HFFc6 (cell line): ENCODE results near the gene RAB11FIP2. TPM values are rescaled to one million over a fixed set of nuclear protein-coding genes. Genes with fewer than 3 reads are reported as not detected.

Experiments used
- DNase-seq: peaks from one replicate; pipeline ENCODE4 v3.0.0-alpha.2; 2018
- H3K27ac Mint-ChIP-seq: 2 replicates; pipeline ENCODE4 v1.8.0; 2020; ENCODE audit warnings: mild to moderate bottlenecking, mixed read lengths
- H3K27me3 Mint-ChIP-seq: 2 replicates; pipeline ENCODE4 v1.8.0; 2021; ENCODE audit warnings: mild to moderate bottlenecking, moderate library complexity, mixed read lengths; ENCODE audit not compliant: insufficient read depth
- H3K36me3 Mint-ChIP-seq: 2 replicates; pipeline ENCODE4 v1.8.0; 2021; ENCODE audit warnings: low read depth, mixed read lengths
- H3K4me1 Mint-ChIP-seq: 2 replicates; pipeline ENCODE4 v1.8.0; 2020; ENCODE audit warnings: low read depth, mixed read lengths
- H3K4me3 Mint-ChIP-seq: 2 replicates; pipeline ENCODE4 v1.8.0; 2020; ENCODE audit warnings: mild to moderate bottlenecking, moderate library complexity, mixed read lengths
- H3K9me3 Mint-ChIP-seq: 2 replicates; pipeline ENCODE4 v1.8.0; 2020; ENCODE audit warnings: mild to moderate bottlenecking, mixed read lengths
- total RNA-seq, 6 experiments: library from RNA; stranded (reverse); fragmentation: NEBNext Ultra II Directional; extraction: Animal tissue kit (Norgen Biotek cat#: 25700); gene quantifications; 2 replicates in 1 of 6; 3 replicates in 5 of 6; pipeline ENCODE4 v1.2.3, GENCODE V29; 2021
- TF ChIP-seq, protein P1 (sequence below): fragments of 200-600 bp; sonication (generic); IDR thresholded peaks from 2 replicates; pipeline ENCODE4 v1.5.0; 2021; ENCODE audit warnings: antibody characterized with exemption, mild to moderate bottlenecking

RAB11FIP2 gene
- total RNA-seq, 6 experiments from 2014 or later = 13.3 to 16.4 (median 16.2) TPM

DNA sequence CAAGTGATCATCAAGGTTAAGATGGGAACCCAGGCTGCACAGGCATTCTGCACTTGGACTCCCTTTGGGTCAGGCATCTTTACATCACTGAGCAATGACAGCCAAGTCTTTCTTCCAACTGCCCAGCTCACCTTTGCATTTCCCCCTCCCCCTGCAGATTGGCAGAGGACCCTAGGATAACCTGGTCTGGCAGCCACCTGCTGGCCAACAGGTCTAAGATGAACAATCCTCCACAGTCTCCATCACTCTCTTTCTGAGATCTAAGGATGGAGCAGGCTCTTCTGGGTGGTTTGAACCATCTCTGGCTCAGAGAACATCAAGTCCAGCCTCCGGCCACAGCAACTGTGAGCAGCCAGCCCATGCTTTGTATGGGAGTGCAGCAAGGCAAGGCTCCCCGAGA is 75.8 kb downstream of the RAB11FIP2 start:
- peaks cover 3% of the 10 kb centered on the region; the same call in 1 of the 2 replicates for H3K27me3 Mint-ChIP-seq
- TF ChIP-seq, protein P1, sequence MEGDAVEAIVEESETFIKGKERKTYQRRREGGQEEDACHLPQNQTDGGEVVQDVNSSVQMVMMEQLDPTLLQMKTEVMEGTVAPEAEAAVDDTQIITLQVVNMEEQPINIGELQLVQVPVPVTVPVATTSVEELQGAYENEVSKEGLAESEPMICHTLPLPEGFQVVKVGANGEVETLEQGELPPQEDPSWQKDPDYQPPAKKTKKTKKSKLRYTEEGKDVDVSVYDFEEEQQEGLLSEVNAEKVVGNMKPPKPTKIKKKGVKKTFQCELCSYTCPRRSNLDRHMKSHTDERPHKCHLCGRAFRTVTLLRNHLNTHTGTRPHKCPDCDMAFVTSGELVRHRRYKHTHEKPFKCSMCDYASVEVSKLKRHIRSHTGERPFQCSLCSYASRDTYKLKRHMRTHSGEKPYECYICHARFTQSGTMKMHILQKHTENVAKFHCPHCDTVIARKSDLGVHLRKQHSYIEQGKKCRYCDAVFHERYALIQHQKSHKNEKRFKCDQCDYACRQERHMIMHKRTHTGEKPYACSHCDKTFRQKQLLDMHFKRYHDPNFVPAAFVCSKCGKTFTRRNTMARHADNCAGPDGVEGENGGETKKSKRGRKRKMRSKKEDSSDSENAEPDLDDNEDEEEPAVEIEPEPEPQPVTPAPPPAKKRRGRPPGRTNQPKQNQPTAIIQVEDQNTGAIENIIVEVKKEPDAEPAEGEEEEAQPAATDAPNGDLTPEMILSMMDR = no peak
- H3K36me3 Mint-ChIP-seq = no peaks in the 10 kb centered on the region
- H3K27ac Mint-ChIP-seq = no peak overlapping the region
- no peaks in the 10 kb centered on the region for H3K4me1 Mint-ChIP-seq
- peaks cover 5% of the 10 kb centered on the region; the same call in 1 of the 2 replicates for H3K9me3 Mint-ChIP-seq
- H3K4me3 Mint-ChIP-seq = no peak overlapping the region
- no peak for DNase-seq

DNA sequence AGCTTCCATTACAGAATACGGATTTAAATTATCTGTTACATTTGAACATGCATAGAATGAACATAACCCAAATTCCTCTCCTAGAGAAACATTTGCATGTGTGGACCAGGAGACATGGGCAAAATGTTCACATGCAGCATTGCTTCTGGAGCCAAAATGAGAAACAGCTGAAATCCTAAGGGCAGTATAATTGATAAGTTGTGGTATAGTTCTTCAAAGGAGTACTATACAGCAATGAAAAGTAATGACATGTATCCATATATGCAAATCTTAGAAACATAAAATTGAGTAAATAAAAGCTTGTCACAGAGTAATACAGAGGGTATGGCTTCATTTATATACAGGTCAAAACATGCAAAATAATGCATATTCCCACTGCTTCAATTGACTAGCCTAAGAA is 77.1 kb downstream of the RAB11FIP2 start:
- Mint-ChIP-seq H3K27me3 (peaks cover 3% of the 10 kb centered on the region; the same call in 1 of the 2 replicates), H3K36me3 (no peaks in the 10 kb centered on the region), H3K27ac (no peak overlapping the region), H3K4me1 (no peaks in the 10 kb centered on the region), H3K4me3 (no peak overlapping the region), H3K9me3 (peaks cover 5% of the 10 kb centered on the region; the same call in 1 of the 2 replicates)
- TF ChIP-seq, protein P1 = no peak
- no peak for DNase-seq

DNA sequence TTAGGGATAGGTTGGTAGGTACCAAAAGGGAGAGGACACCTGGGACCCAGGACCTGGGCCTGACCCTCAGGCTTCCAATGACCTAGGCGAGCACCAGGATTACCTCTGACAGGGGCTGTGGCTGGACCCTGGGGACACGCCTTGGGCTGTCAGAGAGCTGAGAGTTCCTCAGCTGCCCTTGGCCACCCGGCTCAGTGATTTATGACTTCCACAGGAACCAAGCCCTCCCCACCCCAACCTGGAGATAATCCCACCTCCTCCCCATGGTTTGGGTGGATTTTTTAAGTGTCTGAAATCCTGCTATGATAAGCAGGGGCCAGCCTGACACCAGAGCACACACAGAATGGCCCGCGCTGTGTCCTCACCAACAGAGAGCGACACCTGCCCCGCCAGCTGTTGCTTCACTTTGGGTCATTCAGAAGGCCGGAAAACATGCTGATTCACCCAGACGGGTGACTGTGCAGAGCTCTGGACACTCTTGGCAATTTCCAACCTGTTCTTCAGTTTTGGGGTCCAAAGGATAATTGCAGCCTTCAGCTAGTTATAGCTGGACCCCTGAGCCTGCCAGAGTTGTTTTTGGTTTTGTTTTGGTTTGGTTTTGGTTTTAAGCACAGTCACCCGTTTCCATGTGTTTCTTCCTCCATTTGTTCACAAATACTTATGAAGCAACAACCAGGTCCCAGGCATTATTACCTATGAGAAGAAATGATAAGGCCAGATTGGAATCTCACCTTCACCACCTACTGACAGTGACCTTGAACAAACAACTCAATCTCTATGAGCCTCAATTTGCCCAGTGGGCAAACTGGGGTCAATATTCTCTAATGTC is 78.2 kb downstream of the RAB11FIP2 start:
- Mint-ChIP-seq H3K27me3 (peaks cover 3% of the 10 kb centered on the region; the same call in 1 of the 2 replicates), H3K4me1 (no peaks in the 10 kb centered on the region), H3K36me3 (no peaks in the 10 kb centered on the region), H3K4me3 (no peak overlapping the region), H3K27ac (no peak overlapping the region), H3K9me3 (peaks cover 5% of the 10 kb centered on the region; the same call in 1 of the 2 replicates)
- TF ChIP-seq, protein P1 = no peak
- no peak for DNase-seq

DNA sequence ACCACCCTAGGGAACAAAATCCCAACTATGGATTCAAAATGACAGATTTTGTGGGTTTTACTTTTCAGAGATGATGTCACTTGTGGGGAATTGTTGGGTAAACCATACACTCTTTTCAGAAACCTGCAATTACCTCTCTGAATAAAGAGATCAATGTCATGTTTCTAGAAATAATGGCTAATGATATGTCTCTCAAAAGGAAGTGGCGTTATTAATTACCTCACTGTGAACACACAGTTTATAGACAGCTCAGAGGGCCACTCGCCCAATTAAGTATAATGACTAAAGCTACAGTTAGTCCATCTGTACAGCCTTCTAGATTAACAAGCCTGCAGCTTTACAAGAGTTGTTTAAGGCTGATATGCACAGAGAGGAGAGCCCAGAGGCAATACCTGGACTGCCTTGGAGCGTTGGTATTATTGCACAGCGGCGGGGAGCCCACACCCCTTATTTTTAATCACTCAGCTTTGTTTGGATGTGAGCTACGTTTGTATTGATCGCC is 79.5 kb downstream of the RAB11FIP2 start:
- DNase-seq = no peak
- peaks cover 3% of the 10 kb centered on the region; the same call in 1 of the 2 replicates for H3K27me3 Mint-ChIP-seq
- H3K27ac Mint-ChIP-seq = no peak overlapping the region
- TF ChIP-seq, protein P1 = no peak
- no peak overlapping the region for H3K4me3 Mint-ChIP-seq
- H3K36me3 Mint-ChIP-seq = no peaks in the 10 kb centered on the region
- no peaks in the 10 kb centered on the region for H3K4me1 Mint-ChIP-seq
- H3K9me3 Mint-ChIP-seq = peaks cover 5% of the 10 kb centered on the region; the same call in 1 of the 2 replicates

DNA sequence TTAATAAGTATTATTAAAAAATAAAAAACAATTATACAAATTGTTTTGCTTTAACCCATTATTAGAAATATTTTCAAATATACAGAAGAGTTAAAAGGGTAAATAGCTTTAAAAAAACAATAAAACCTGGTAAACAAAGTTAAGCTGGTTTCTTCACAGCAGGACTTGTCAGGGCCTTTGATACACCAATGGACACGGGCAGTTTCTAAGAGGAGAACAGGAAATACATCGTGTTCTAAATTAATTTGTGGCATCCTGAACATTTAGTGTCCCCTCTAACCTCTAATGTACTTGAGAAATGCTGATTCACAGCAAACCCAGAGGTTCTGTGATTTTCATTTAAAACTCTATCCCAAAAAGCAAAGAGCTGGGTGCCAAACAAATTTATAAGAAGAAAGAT is 80.8 kb downstream of the RAB11FIP2 start:
- Mint-ChIP-seq H3K4me3 (no peak overlapping the region), H3K36me3 (no peaks in the 10 kb centered on the region), H3K27me3 (no peaks in the 10 kb centered on the region), H3K4me1 (no peaks in the 10 kb centered on the region), H3K9me3 (peaks cover 5% of the 10 kb centered on the region; the same call in 1 of the 2 replicates), H3K27ac (no peak overlapping the region)
- TF ChIP-seq, protein P1 = no peak
- no peak for DNase-seq
